ENCODE measurements around the gene ARVCF. TPM values are rescaled to one million over a fixed set of nuclear protein-coding genes. Genes with fewer than 3 reads are reported as not detected.
A peak's percentile ranks its signal among the peaks of the same experiment; 100 is the strongest.

ARVCF gene
- total and polyA plus RNA-seq, 2 of the 8 experiments (the other 6 are each of a cell fraction or from before 2014, with no cell fraction given) = 31.0 to 43.2 TPM

DNA sequence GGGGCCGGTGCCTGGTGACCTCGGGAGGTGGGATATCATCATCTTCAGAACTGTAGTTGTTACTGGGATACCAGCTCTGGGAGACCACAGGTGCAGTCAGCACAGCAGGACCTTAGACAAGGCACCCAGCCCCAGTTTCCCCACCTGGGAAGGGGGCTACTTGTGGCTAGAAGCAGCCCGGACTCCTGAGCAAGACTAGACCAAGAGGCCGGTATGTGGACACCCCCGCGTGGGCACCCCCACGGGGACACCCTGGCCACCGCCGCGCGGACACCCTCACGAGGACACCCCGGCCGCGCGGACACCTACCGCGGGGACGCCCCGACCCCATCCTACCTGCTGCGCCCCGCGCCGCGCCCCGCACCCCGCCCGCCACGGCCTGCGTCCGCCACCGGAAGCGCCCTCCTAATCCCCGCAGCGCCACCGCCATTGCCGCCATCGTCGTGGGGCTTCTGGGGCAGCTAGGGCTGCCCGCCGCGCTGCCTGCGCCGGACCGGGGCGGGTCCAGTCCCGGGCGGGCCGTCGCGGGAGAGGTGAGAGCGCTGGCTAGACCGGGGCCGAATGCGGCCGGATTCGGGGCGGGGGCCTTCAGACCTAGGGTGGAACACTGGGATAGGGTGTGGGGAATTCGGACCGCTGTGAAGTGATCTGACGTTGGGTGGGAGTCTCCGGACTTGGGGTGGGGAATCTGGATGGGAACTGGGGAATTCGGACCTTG, 75.1 kb downstream of the ARVCF start, which contains the start of the genes COMT and TXNRD2:
COMT (plus strand) TSS at position 408 of the 718 bp plus-strand sequence. CDS start 20,755 bp downstream, outside the sequence.
TXNRD2 (minus strand) TSS at position 454 of the 718 bp plus-strand sequence; CDS start at position 439, 15 bp downstream.
- H3K4me3 ChIP-seq (ENCODE audit: extremely low read depth in 1 of 4, insufficient read depth in 2 of 4, low read depth in 3 of 4, low read length in 4 of 4) = peak within 1 kb of the TSS in 3 of 4 experiments; percentile 43 to 64 (median 55); a peak in 7 of 8 replicates
- H3K18ac ChIP-seq (ENCODE audit: extremely low read depth, low read length) = peak within 1 kb of the TSS; percentile 32; the same call in 1 of the 2 replicates
- H3K79me1 ChIP-seq (ENCODE audit: low read depth, low read length) = no peaks in the 10 kb centered on the region
- ChIA-PET CTCF (ENCODE audit: partially characterized antibody) (interaction anchor here (0.9 to 1.4 kb wide), 5 partner anchors 11 to 196 kb away, joined by 3 to 5 read pairs (median 3); no protein-coding TSS in a partner anchor), POLR2A (ENCODE audit: partially characterized antibody) (no interaction called here)
- TF ChIP-seq TAF1 (IDR thresholded peaks at IDR 0.05; ENCODE audit: low read depth, low read length) (peak; percentile 71), TAF7 (optimal IDR thresholded peaks at IDR 0.05; ENCODE audit: borderline replicate concordance, low read depth, low read length) (peak; percentile 26), CHD1 (IDR thresholded peaks at IDR 0.05; ENCODE audit: low read depth, low read length) (no peak), PHF8 (conservative IDR thresholded peaks at IDR 0.05; ENCODE audit: low read depth, low read length) (peak; percentile 52), TBP (IDR thresholded peaks at IDR 0.05; ENCODE audit: low read depth, low read length) (peak; percentile 52; the same call in 1 of the 2 replicates), YY1 (IDR thresholded peaks at IDR 0.05; ENCODE audit: low read depth, low read length) (peak; percentile 92), POLR2A (IDR thresholded peaks at IDR 0.05; ENCODE audit: control extremely low read depth in 1 of 2, low read depth in 2 of 2, low read length in 2 of 2) (peak in 1 of 2 experiments; percentile 67; a peak in 2 of 3 replicates)
- TF ChIP-seq, protein P1, sequence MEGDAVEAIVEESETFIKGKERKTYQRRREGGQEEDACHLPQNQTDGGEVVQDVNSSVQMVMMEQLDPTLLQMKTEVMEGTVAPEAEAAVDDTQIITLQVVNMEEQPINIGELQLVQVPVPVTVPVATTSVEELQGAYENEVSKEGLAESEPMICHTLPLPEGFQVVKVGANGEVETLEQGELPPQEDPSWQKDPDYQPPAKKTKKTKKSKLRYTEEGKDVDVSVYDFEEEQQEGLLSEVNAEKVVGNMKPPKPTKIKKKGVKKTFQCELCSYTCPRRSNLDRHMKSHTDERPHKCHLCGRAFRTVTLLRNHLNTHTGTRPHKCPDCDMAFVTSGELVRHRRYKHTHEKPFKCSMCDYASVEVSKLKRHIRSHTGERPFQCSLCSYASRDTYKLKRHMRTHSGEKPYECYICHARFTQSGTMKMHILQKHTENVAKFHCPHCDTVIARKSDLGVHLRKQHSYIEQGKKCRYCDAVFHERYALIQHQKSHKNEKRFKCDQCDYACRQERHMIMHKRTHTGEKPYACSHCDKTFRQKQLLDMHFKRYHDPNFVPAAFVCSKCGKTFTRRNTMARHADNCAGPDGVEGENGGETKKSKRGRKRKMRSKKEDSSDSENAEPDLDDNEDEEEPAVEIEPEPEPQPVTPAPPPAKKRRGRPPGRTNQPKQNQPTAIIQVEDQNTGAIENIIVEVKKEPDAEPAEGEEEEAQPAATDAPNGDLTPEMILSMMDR (IDR thresholded peaks at IDR 0.05; ENCODE audit: control extremely low read depth in 1 of 3, insufficient read depth in 1 of 3, low read depth in 1 of 3, low read length in 3 of 3) = no peak
- peak within 1 kb of the TSS; percentile 92; the same call in 1 of the 2 replicates for H2BK15ac ChIP-seq (ENCODE audit: low read length)
- H3K36me3 ChIP-seq (ENCODE audit: control insufficient read depth in 2 of 4, insufficient read depth in 4 of 4, low read length in 3 of 4) = no peaks in the 10 kb centered on the region
- no peak within 1 kb of the TSS; the same call in 1 of the 2 replicates for H4K8ac ChIP-seq (ENCODE audit: extremely low read depth, insufficient read depth, low read length)
- no peak within 1 kb of the TSS for H3K4ac ChIP-seq (replicated peaks; ENCODE audit: insufficient read length, low read depth, low read length)
- peaks cover 0 to 3% (median 0%) of the 10 kb centered on the region in 4 experiments; a peak in 1 of 7 replicates for H3K27me3 ChIP-seq (replicated peaks in 1 of 4; ENCODE audit: control insufficient read depth in 3 of 4, extremely low read depth in 1 of 4, insufficient read depth in 3 of 4, low read length in 3 of 4)
- no peak within 1 kb of the TSS for H4K5ac ChIP-seq (ENCODE audit: insufficient read length, low read depth, low read length)
- 60% methylated on average over 34 of the region's 63 CpGs; no CpG with 5 or more reads in 1 of the 2 experiments for WGBS, 2 experiments (ENCODE audit: extremely low coverage in 1 of 2, insufficient coverage in 1 of 2, insufficient read length in 1 of 2, insufficient replicate concordance in 2 of 2, low coverage in 1 of 2, low lambda C conversion rate in 2 of 2, missing lambda C conversion rate in 1 of 2)
- H3K79me2 ChIP-seq (ENCODE audit: control insufficient read depth in 1 of 2, insufficient read depth in 2 of 2, low read length in 2 of 2) = no peaks in the 10 kb centered on the region
- H2BK5ac ChIP-seq (ENCODE audit: low read depth, low read length) = 0 out of 2 replicates have a peak within 1 kb of the TSS, but pooled peaks have one; percentile 9
- no peak for FAIRE-seq
- no peak within 1 kb of the TSS for H2BK20ac ChIP-seq (ENCODE audit: low read length)
- H3K4me1 ChIP-seq (replicated peaks in 1 of 4; ENCODE audit: control insufficient read depth in 3 of 4, insufficient read depth in 4 of 4, low read length in 3 of 4) = peaks cover 4 to 9% (median 5%) of the 10 kb centered on the region in 4 experiments; a peak in 6 of 7 replicates
- peak within 1 kb of the TSS; percentile 35 to 70; a peak in 3 of 4 replicates for H3K4me2 ChIP-seq (ENCODE audit: insufficient read depth in 1 of 2, low read depth in 2 of 2, low read length in 2 of 2)
- H2BK120ac ChIP-seq (replicated peaks; ENCODE audit: low read depth, low read length) = no peak within 1 kb of the TSS
- no peak within 1 kb of the TSS for H4K91ac ChIP-seq (replicated peaks; ENCODE audit: insufficient read length, low read length)
- no peak within 1 kb of the TSS for H3K56ac ChIP-seq (replicated peaks; ENCODE audit: insufficient read length, low read depth, low read length)
- no peak within 1 kb of the TSS for H3K14ac ChIP-seq (ENCODE audit: insufficient read length)
- H2AK5ac ChIP-seq (ENCODE audit: low read depth, low read length) = no peak within 1 kb of the TSS
- H3K9me3 ChIP-seq (ENCODE audit: insufficient read depth in 2 of 2, low read depth in 1 of 2, low read length in 1 of 2) = no peaks in the 10 kb centered on the region
- peak within 1 kb of the TSS; percentile 22; the same call in 1 of the 2 replicates for H2AFZ ChIP-seq (ENCODE audit: low read length)
- H3K23ac ChIP-seq (ENCODE audit: insufficient read length) = no peak within 1 kb of the TSS
- DNase-seq (ENCODE audit: low read depth in 1 of 2, low spot score in 2 of 2) = no peak
- H4K20me1 ChIP-seq (replicated peaks in 1 of 2; ENCODE audit: control insufficient read depth in 1 of 2, insufficient read depth in 2 of 2, low read length in 2 of 2) = no peaks in the 10 kb centered on the region
- H3K23me2 ChIP-seq (ENCODE audit: low read depth, low read length) = 0 out of 2 replicates have a peak, but pooled peaks cover 1% of the 10 kb centered on the region
- H3K9ac ChIP-seq (replicated peaks in 1 of 4; ENCODE audit: extremely low read depth in 1 of 4, low read depth in 3 of 4, low read length in 3 of 4) = peak within 1 kb of the TSS in 1 of 4 experiments; percentile 17; a peak in 3 of 7 replicates
- H2BK12ac ChIP-seq (ENCODE audit: low read depth, low read length) = no peak within 1 kb of the TSS; the same call in 1 of the 2 replicates
- no peak within 1 kb of the TSS for H3K27ac ChIP-seq (ENCODE audit: low read depth, low read length)
